Inflammatory macrophage (primary cell): ENCODE data around the gene CCDC30.
A peak's percentile ranks its signal among the peaks of the same experiment; 100 is the strongest.
"Not testable (repeated sequence)": the region's sequence is repeated elsewhere in the genome, so short reads cannot be mapped to it uniquely, and the experiment has no call there.

Experiments used
- DNase-seq, 2 donors: peaks; one replicate each; pipeline ENCODE4 v3.0.0-alpha.2; 2020 to 2022

CCDC30 gene

DNA sequence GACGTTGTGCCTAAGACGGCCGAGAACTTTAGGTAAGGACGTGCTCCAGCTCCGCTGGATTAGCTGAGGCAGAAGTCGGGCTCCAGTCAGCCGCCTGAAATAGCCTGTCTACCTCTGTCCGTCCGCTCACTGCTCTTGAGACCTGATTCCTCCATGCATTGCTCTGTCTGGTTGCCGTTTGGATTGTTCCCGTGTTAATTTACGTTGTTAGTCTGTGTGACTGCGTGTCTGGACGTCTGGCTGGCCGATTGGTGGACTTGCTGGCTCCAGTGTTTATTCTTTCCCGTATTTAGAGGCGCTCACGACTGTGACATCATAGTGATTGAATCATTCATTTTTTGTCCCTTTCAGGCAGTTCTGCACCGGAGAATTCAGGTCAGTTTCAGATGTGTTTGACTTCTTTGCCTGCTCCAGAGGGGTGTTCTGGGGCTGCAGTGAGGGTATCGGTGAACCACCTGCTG lies 195.8 kb downstream of the CCDC30 start:
- DNase-seq: no peak

DNA sequence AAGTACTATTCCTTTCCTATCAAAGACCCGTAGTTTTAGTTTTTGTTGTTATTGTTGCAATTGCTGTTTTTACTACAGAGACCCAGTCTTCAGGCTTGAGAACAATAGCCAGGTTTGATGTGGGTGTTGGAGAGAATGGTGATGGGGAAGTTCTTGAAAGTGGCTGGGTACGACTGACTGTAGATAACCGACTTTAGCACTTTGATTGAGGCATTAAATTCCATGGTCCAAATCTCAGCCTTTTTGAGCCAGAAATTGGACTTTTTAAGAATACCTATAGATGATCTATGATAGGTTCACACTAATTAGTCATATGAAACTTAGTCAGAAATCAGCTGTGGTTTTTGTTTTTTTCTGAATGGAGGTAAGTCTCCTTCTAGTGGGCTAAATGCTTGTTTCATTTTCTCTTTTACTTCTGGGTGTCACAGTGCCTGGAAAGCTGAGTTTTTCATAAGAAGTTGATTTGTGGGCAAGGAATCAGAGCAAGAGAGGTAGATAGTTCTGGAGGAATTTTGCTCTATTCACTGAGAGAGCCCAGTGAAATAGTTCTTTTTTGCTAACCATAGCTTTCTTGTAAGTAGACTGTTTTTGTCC lies 197.9 kb downstream of the CCDC30 start:
- no peak for DNase-seq

- no peak for DNase-seq
These were observed 206.8 kb downstream of the CCDC30 start for GRCh38 chr1:42669936-42670335.

DNA sequence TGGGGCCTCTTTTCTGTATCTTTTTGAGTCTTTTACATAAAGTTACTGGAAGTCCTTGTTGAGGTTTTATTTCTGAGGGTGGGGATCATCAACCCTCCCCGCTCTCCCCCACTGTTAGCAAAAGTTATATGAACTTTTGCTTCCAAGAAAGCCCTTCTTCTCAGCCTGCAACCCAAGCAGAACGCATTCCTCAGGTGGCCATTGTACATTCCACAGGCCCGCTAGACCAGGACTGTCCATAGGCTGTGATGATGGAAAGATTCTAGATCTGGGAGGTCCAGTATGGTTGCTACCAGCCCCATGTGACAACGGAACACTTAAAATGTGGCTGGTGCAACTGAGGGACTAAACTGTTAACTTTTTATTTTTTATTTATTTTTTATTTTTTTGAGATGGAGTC lies 207.3 kb downstream of the CCDC30 start:
- no peak for DNase-seq

DNA sequence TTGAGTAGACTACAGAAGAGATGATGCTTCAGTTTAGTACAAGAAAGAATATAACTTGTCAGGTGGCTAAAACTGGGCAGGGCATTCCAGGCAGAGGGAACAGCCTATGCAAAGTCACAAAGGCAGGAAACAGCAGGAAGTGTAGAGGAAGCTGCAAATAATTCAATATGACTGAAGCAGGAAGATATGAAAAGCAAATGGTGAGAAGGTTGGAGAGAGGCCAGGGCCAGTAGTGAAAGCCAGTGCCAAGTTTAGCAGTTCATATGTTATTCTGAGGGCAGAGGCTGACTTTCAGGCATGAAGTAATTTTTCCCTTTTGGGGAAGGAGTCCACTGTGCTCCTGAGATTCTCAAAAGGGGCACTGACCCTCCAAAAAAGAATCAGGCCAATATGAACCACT lies 211.1 kb downstream of the CCDC30 start:
- DNase-seq: no peak

DNA sequence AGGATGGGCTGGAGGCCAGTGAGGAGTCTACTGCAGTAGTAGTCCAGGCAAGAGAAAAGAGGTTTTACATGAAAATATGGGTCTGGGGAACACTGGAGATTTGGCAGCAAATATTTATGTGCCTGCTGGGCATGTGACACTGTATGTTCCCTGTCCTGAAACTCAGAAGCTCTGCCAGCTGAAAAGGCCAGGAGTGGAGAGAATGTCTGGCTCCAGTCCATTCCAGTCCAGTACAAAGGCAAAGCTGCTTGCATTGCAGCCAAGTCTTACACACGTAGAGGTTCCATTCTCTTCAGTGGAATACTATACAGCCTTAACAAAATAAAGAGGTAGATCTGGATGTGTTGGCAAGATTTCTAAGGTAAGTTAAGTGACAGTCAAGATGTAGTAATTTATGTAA lies 211.6 kb downstream of the CCDC30 start:
- DNase-seq: no peak

DNA sequence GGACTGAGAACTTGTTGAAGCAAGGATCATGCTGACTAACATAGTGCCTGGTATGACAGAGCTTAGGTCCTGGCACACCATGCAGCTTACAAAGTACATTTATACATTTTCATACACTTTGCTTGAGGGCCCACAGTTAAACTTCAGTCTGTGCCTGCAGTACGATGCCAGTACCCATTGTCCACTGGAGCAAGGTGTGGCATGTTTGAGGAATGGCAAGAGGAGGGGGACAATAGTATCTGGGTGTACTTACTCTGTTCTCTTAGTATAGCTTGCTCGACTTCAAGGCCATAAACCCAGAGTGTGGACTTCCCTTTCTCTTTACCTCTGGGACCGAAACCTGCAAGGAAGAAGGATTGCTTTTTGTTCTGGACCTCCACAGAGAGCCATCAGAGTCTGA lies 212.4 kb downstream of the CCDC30 start:
- DNase-seq: no peak

GRCh38 chr1:42676534-42677087 lies 213.5 kb downstream of the CCDC30 start:
- DNase-seq: no peak

- peak in 1 of 2 donors; percentile 12 for DNase-seq
These were observed 216.4 kb downstream of the CCDC30 start for GRCh38 chr1:42679364-42679983.

DNA sequence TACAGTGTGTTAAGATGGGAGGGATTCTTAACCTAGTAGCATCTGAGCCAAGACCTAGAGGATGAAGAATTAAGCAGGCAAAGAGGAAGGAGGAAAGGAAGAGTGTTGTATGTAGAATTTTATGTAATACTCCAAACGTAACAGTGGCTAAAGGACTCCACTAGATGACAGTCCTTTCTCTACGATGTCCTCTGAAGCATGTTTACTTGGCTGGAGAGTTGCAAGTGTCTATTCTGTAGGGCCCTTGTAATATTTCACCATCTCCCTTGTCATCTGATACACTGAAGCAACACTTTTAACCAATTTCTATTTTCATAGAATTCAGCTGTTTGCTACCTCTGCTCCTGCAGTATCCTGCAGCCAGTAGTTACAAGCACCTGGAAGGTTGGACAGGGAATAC lies 217.0 kb downstream of the CCDC30 start:
- DNase-seq: peak; percentile 42 to 53

DNA sequence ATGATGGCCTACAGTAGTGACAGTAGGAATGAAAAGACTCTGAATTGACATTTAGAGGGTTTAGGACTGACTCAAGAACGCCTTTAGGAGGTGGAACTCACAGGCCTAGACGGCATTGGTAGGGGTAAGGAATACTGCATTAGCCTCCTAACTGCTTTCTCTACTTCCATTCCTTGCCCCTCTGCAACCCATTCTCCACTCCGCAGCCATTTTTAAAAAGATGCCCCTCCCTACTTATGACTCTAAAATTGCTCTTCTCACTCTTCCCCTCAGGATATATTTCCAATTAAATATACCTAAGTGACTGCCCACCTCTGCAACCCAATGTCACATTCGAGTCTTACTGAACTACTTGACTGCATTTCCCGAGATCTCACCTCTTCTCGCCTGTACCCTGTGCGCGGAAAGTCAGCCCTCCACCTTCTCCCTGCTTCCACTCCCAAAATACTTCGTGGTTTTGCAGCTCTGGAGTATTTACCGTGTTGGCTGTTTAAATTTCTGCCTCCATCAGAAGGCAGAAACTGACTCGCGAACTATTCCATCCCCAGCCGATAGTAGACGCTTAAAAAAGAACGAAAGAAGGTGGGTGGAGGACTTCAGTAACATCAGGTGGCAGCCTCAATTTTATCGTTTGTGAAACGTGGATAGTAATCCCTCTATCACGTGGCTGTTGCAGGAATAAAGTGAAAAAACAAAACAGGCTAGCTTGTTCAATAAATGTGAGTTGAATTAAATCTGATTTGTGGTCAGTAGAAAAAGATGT lies 218.0 kb downstream of the CCDC30 start:
- peak in 1 of 2 donors; percentile 32 for DNase-seq

GRCh38 chr1:42681741-42682483 lies 218.8 kb downstream of the CCDC30 start, which contains the start of gene YBX1:
YBX1 (plus strand) TSS chr1:42682418; CDS start chr1:42682566, 148 bp downstream.
- DNase-seq: peak; percentile 98 to 99

GRCh38 chr1:42682484-42682738 lies 219.3 kb downstream of the CCDC30 start:
- DNase-seq: not testable (repeated sequence)

GRCh38 chr1:42682739-42683531 lies 219.8 kb downstream of the CCDC30 start:
- peak; percentile 90 to 94 for DNase-seq

- no peak for DNase-seq
These were observed 221.1 kb downstream of the CCDC30 start for GRCh38 chr1:42684139-42684538.

- no peak for DNase-seq
These were observed 223.3 kb downstream of the CCDC30 start for GRCh38 chr1:42686418-42686817.

DNA sequence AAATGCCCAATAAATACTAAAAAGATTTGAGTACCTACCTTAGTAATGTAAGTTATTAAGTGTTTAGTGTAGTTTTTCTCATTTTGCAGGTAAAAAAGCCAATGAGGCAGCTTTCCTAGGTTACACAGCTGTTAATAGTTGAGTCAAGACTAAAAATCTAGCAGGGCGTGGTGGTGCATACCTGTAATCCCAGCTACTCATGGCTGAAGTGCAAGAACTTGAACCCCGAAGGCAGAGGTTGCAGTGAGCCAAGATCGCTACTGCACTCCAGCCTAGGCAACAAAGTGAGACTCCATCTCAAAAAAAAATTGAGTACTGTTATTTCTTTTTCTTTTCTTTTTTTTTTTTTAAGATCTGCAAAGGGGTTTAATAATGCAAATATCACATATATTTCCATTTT lies 226.8 kb downstream of the CCDC30 start:
- DNase-seq: no peak

DNA sequence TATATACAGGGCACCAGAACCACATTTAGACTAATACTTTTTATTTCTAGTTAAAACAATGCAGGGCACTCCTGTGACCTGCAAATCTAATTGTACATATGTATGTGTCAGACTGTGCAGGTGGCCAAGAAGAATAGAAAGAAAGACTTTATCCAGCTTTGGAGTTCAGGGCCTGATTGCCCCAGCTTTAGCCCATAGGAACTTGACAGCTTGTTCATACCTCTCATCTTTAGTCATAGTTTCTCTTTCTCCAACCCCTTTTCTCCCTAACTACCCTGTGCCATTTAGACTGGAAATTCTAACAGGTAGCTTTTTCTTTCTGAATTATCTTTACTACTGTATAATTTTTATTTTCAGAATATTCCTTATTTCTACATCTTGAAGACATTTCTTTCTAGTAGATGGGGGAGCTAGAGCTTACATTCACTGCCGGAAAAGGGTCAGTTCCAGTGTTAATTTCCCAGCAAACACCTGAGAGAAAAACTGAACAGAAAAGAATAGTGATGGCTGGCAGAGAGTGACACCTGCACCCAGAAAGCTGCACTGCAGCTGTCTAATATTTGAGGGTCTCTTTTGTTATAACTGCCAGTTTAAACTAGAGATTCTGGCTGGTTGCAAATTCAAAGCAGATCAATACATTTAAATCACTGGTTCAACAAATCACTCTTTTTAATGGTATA lies 227.5 kb downstream of the CCDC30 start:
- DNase-seq: no peak

- no peak for DNase-seq
These were observed 228.0 kb downstream of the CCDC30 start for GRCh38 chr1:42691157-42691498.

DNA sequence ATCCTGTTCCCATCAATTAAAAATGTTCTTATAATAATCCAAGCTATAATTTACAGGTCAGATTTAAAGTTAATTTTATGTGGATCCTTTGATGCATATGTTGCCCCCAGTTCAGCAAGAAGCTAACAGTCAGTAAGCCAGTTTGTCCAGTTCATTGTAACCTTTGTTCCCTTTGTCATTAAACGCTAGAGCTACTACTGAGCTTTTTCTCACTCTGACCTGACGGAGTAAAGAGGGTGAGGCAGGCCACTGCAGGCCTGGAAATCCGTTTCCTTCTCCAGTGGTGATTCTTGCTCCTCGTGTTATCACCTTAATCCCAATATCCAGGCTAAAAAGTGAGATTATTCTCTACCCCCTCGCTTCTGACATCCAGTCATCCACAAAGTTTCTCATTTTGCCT lies 229.4 kb downstream of the CCDC30 start:
- DNase-seq: no peak

DNA sequence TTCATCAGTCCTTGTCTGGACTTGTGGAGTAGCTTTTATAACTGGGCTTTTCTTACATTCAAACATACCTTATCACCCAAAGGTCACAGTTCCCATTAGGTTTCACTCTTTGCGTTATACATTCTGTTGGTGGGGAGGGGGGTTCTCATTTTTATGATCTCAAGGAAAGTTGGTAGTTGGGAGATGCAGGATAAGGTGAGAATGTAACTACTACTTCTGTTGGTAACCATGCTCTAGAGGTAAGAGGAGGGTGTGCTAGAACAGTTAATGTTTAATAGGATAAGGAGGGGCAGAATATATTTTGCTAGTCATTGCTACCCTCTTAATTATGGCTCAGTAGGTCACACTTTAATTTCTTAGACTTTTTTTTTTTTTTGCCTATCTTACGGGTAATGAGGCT lies 229.8 kb downstream of the CCDC30 start:
- no peak for DNase-seq
